K562 (cell line): ENCODE data around the gene USP22. TPM values are rescaled to one million over a fixed set of nuclear protein-coding genes. Genes with fewer than 3 reads are reported as not detected.

Source experiments
- BMI1 ChIP-seq: fragments of 150-350 bp; IDR thresholded peaks from 2 replicates; pipeline ENCODE4 v1.6.1; 2014; ENCODE audit warnings: low read length
- CBX2 ChIP-seq: fragments of 200-600 bp; sonication (generic); IDR thresholded peaks from one replicate; pipeline ENCODE4 v1.6.1; 2012; ENCODE audit warnings: mild to moderate bottlenecking, low read length, inconsistent platforms; ENCODE audit not compliant: insufficient read depth, poor library complexity, severe bottlenecking
- CBX8 ChIP-seq: fragments of 200-600 bp; sonication (generic); IDR thresholded peaks from 2 replicates; pipeline ENCODE4 v1.6.1; 2012; ENCODE audit warnings: borderline replicate concordance, mixed run types, low read depth, mild to moderate bottlenecking, moderate library complexity, mixed read lengths, low read length, control low read depth, inconsistent platforms; ENCODE audit not compliant: poor library complexity, severe bottlenecking; ENCODE audit errors: extremely low read depth
- RERE ChIP-seq: sonication (generic); formaldehyde crosslinking; IDR thresholded peaks from 2 replicates; pipeline ENCODE4 v1.8.0; 2023; ENCODE audit warnings: missing genetic modification reagents, mild to moderate bottlenecking, borderline replicate concordance
- TFAM ChIP-seq: fragments of 250-450 bp; sonication (Bioruptor Pico); conservative IDR thresholded peaks from 2 replicates; pipeline ENCODE4 v1.5.0; 2021; ENCODE audit warnings: mild to moderate bottlenecking, moderate library complexity
- polyA plus RNA-seq, 8 experiments: library from polyadenylated mRNA; depleted of rRNA in 4 of 8; stranded (reverse) in 5 of 8; unstranded in 3 of 8; fragments of >200 nt; fragmentation: Nextera tagmentation in 2 of 8; fragmentation: Illumina TruSeq in 1 of 8; extraction: Ambion mirVana in 2 of 8; extraction: Trizol in 1 of 8; gene quantifications; 2 replicates each; pipeline versions ENCODE4 v1.2.1 to v1.2.3, GENCODE V29; 2011 to 2014; ENCODE audit warnings: inconsistent platforms in 1 of 8, missing spikeins in 1 of 8
- total RNA-seq, 7 experiments: library from RNA; depleted of rRNA in 6 of 7; stranded (reverse); fragments of >200 nt in 6 of 7; fragmentation: Illumina TruSeq in 2 of 7; extraction: Trizol in 2 of 7; gene quantifications; 2 replicates each; pipeline versions ENCODE4 v1.2.1 to v1.2.3, GENCODE V29; 2011 to 2021; ENCODE audit warnings: low replicate concordance in 1 of 7
- TF ChIP-seq, protein P1 (sequence below): fragments of 200-400 bp; formaldehyde crosslinking; IDR thresholded peaks from 2 replicates; pipeline ENCODE4 v1.6.1; 2017; ENCODE audit warnings: mild to moderate bottlenecking, low read depth, low read length, moderate library complexity
- TF ChIP-seq, protein P2 (sequence below), 2 experiments: fragments of 450-650 bp; IDR thresholded peaks; 2 replicates each; pipeline ENCODE4 v1.6.1; 2018; ENCODE audit warnings: mild to moderate bottlenecking in 2 of 2, low read depth in 1 of 2; ENCODE audit not compliant: partially characterized antibody in 2 of 2

The USP22 gene
- total and polyA plus RNA-seq, 9 of the 15 experiments (the other 6 are each of a cell fraction or from before 2014, with no cell fraction given): 6.5 to 113 (median 58.9) TPM

DNA sequence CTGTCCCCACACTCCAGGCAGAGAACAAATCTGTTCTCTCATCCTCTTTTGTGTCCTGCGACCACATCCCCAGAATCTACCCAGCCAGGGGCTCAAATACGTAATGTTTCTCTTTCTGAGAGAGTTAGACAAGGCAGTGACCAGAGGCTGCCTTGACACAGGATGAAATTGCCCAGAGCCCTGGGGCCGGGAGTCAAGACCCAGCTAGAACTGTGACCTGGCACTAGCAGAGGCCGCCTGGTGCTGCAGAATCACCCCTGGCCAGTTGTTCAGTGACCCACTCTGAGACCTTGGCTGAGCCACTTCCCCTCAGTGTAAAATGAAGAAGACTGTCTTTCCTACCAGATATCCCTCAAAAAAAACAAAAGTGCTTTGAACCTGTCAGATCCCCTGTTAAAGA is 72.5 kb downstream of the USP22 start (continued):
- TF ChIP-seq, protein P1, sequence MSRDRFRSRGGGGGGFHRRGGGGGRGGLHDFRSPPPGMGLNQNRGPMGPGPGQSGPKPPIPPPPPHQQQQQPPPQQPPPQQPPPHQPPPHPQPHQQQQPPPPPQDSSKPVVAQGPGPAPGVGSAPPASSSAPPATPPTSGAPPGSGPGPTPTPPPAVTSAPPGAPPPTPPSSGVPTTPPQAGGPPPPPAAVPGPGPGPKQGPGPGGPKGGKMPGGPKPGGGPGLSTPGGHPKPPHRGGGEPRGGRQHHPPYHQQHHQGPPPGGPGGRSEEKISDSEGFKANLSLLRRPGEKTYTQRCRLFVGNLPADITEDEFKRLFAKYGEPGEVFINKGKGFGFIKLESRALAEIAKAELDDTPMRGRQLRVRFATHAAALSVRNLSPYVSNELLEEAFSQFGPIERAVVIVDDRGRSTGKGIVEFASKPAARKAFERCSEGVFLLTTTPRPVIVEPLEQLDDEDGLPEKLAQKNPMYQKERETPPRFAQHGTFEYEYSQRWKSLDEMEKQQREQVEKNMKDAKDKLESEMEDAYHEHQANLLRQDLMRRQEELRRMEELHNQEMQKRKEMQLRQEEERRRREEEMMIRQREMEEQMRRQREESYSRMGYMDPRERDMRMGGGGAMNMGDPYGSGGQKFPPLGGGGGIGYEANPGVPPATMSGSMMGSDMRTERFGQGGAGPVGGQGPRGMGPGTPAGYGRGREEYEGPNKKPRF: no peak
- TF ChIP-seq CBX2 (no peak), TFAM (CRISPR knock-in tag) (no peak), RERE (no peak), CBX8 (no peak), BMI1 (no peak)
- TF ChIP-seq, protein P2, sequence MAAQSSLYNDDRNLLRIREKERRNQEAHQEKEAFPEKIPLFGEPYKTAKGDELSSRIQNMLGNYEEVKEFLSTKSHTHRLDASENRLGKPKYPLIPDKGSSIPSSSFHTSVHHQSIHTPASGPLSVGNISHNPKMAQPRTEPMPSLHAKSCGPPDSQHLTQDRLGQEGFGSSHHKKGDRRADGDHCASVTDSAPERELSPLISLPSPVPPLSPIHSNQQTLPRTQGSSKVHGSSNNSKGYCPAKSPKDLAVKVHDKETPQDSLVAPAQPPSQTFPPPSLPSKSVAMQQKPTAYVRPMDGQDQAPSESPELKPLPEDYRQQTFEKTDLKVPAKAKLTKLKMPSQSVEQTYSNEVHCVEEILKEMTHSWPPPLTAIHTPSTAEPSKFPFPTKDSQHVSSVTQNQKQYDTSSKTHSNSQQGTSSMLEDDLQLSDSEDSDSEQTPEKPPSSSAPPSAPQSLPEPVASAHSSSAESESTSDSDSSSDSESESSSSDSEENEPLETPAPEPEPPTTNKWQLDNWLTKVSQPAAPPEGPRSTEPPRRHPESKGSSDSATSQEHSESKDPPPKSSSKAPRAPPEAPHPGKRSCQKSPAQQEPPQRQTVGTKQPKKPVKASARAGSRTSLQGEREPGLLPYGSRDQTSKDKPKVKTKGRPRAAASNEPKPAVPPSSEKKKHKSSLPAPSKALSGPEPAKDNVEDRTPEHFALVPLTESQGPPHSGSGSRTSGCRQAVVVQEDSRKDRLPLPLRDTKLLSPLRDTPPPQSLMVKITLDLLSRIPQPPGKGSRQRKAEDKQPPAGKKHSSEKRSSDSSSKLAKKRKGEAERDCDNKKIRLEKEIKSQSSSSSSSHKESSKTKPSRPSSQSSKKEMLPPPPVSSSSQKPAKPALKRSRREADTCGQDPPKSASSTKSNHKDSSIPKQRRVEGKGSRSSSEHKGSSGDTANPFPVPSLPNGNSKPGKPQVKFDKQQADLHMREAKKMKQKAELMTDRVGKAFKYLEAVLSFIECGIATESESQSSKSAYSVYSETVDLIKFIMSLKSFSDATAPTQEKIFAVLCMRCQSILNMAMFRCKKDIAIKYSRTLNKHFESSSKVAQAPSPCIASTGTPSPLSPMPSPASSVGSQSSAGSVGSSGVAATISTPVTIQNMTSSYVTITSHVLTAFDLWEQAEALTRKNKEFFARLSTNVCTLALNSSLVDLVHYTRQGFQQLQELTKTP (IDR thresholded peaks at IDR 0.05; ENCODE audit: low read depth in 1 of 2, partially characterized antibody in 2 of 2): no peak
- TF ChIP-seq, all 486 proteins: peak for 0
